Measurements from ENCODE around the gene HPS5.
A peak's percentile ranks its signal among the peaks of the same experiment; 100 is the strongest.

HPS5 gene

DNA sequence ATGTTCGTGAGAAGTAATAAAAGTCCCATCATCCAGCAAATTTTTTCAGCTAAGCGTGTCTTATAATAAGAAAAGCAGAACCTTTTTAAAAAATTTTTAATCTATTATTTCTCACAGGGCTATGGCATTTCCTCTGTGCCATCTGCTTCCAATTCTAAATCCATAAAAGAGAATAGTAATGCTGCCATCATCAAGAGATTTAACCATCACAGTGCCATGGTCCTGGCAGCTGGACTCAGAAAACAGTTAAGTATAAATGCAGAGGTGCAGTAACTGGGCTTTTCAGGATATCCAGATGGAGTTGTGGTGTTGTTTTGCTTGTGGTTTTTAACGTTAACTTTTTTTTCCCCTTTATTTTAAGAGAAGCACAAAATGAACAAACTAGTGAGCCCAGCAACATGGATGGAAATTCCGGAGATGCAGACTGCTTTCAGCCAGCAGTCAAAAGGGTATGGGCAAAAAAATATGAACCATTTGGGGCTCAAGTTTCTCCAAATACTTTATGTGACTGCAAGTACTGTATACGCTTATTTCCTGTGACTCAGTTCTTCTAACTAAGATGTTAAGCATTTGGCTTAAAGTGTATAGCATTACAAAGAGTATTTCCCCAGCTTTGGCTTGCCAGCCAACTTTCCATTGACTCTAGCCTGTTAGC is 25.7 kb upstream of the HPS5 start:
- no peak for DNase-seq (ENCODE audit: extremely low read depth, insufficient read length)
- TF ChIP-seq, protein P1, sequence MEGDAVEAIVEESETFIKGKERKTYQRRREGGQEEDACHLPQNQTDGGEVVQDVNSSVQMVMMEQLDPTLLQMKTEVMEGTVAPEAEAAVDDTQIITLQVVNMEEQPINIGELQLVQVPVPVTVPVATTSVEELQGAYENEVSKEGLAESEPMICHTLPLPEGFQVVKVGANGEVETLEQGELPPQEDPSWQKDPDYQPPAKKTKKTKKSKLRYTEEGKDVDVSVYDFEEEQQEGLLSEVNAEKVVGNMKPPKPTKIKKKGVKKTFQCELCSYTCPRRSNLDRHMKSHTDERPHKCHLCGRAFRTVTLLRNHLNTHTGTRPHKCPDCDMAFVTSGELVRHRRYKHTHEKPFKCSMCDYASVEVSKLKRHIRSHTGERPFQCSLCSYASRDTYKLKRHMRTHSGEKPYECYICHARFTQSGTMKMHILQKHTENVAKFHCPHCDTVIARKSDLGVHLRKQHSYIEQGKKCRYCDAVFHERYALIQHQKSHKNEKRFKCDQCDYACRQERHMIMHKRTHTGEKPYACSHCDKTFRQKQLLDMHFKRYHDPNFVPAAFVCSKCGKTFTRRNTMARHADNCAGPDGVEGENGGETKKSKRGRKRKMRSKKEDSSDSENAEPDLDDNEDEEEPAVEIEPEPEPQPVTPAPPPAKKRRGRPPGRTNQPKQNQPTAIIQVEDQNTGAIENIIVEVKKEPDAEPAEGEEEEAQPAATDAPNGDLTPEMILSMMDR (IDR thresholded peaks at IDR 0.05; ENCODE audit: insufficient read depth, low read length, poor library complexity, severe bottlenecking), result no peak
- H3K4me3 ChIP-seq (replicated peaks; ENCODE audit: low read depth, low read length), result no peak overlapping the region
- H3K27me3 ChIP-seq (replicated peaks; ENCODE audit: control insufficient read depth, insufficient read depth, low read length), result no peaks in the 10 kb centered on the region
- H3K36me3 ChIP-seq (ENCODE audit: control insufficient read depth, insufficient read depth, low read length), result peaks cover 8% of the 10 kb centered on the region

- H3K4me3 ChIP-seq (replicated peaks; ENCODE audit: low read depth, low read length), result no peak overlapping the region
- no peak for DNase-seq (ENCODE audit: extremely low read depth, insufficient read length)
- H3K36me3 ChIP-seq (ENCODE audit: control insufficient read depth, insufficient read depth, low read length), result peaks cover 5% of the 10 kb centered on the region
- TF ChIP-seq, protein P1 (IDR thresholded peaks at IDR 0.05; ENCODE audit: insufficient read depth, low read length, poor library complexity, severe bottlenecking), result no peak
- no peaks in the 10 kb centered on the region for H3K27me3 ChIP-seq (replicated peaks; ENCODE audit: control insufficient read depth, insufficient read depth, low read length)
Observed at GRCh38 chr11:18332891-18333290, 11.0 kb upstream of the HPS5 start.

GRCh38 chr11:18332302-18332701 is 10.4 kb upstream of the HPS5 start:
- H3K36me3 ChIP-seq (ENCODE audit: control insufficient read depth, insufficient read depth, low read length), result peaks cover 5% of the 10 kb centered on the region
- TF ChIP-seq, protein P1 (IDR thresholded peaks at IDR 0.05; ENCODE audit: insufficient read depth, low read length, poor library complexity, severe bottlenecking), result no peak

GRCh38 chr11:18330921-18331320 is 9.0 kb upstream of the HPS5 start:
- TF ChIP-seq, protein P1 (IDR thresholded peaks at IDR 0.05; ENCODE audit: insufficient read depth, low read length, poor library complexity, severe bottlenecking), result no peak
- no peak for DNase-seq (ENCODE audit: extremely low read depth, insufficient read length)
- H3K27me3 ChIP-seq (replicated peaks; ENCODE audit: control insufficient read depth, insufficient read depth, low read length), result no peaks in the 10 kb centered on the region
- H3K4me3 ChIP-seq (replicated peaks; ENCODE audit: low read depth, low read length), result no peak overlapping the region
- H3K36me3 ChIP-seq (ENCODE audit: control insufficient read depth, insufficient read depth, low read length), result peaks cover 3% of the 10 kb centered on the region

More at GRCh38 chr11:18332302-18332701, 10.4 kb upstream of the HPS5 start:
- H3K4me3 ChIP-seq (replicated peaks; ENCODE audit: low read depth, low read length), result no peak overlapping the region; the same call in 1 of the 2 replicates
- no peak for DNase-seq (ENCODE audit: extremely low read depth, insufficient read length)
- H3K27me3 ChIP-seq (replicated peaks; ENCODE audit: control insufficient read depth, insufficient read depth, low read length), result no peaks in the 10 kb centered on the region

- H3K27me3 ChIP-seq (replicated peaks; ENCODE audit: control insufficient read depth, insufficient read depth, low read length), result no peaks in the 10 kb centered on the region
- H3K4me3 ChIP-seq (replicated peaks; ENCODE audit: low read depth, low read length), result no peak overlapping the region
- no peaks in the 10 kb centered on the region; the same call in none of the 2 replicates for H3K36me3 ChIP-seq (ENCODE audit: control insufficient read depth, insufficient read depth, low read length)
- TF ChIP-seq, protein P1 (IDR thresholded peaks at IDR 0.05; ENCODE audit: insufficient read depth, low read length, poor library complexity, severe bottlenecking), result no peak
- DNase-seq (ENCODE audit: extremely low read depth, insufficient read length), result peak; percentile 54
Observed at GRCh38 chr11:18329196-18329870, 7.4 kb upstream of the HPS5 start.
